Liver (tissue), 3 donors: ENCODE data around the gene NT5DC2.

ENCODE experiments used
- REST ChIP-seq: IDR thresholded peaks from 2 replicates; pipeline ENCODE4 v1.6.1; 2016; ENCODE audit warnings: antibody characterized with exemption, mild to moderate bottlenecking
- TAF1 ChIP-seq: conservative IDR thresholded peaks from 2 replicates; pipeline ENCODE4 v1.6.1; 2016; ENCODE audit warnings: antibody characterized with exemption, mild to moderate bottlenecking
- YY1 ChIP-seq: IDR thresholded peaks from 2 replicates; pipeline ENCODE4 v1.6.1; 2016; ENCODE audit warnings: antibody characterized with exemption, mild to moderate bottlenecking
- TF ChIP-seq, protein P1 (sequence below): IDR thresholded peaks from 2 replicates; pipeline ENCODE4 v1.6.1; 2016; ENCODE audit warnings: antibody characterized with exemption
- TF ChIP-seq, protein P2 (sequence below): fragments of 150-350 bp; IDR thresholded peaks from 2 replicates; pipeline ENCODE4 v1.5.1; 2017; ENCODE audit warnings: improper control_type of control experiment, low read depth, low read length; ENCODE audit not compliant: missing input control
- donor health status: healthy.
- donor health status: healthy.

GRCh38 chr3:52509753-52510328 lies 23.8 kb downstream of the NT5DC2 start:
- no peak for TF ChIP-seq YY1
- no peak for TF ChIP-seq REST
- TF ChIP-seq, protein P1, sequence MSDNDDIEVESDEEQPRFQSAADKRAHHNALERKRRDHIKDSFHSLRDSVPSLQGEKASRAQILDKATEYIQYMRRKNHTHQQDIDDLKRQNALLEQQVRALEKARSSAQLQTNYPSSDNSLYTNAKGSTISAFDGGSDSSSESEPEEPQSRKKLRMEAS = no peak
- TF ChIP-seq, protein P2, sequence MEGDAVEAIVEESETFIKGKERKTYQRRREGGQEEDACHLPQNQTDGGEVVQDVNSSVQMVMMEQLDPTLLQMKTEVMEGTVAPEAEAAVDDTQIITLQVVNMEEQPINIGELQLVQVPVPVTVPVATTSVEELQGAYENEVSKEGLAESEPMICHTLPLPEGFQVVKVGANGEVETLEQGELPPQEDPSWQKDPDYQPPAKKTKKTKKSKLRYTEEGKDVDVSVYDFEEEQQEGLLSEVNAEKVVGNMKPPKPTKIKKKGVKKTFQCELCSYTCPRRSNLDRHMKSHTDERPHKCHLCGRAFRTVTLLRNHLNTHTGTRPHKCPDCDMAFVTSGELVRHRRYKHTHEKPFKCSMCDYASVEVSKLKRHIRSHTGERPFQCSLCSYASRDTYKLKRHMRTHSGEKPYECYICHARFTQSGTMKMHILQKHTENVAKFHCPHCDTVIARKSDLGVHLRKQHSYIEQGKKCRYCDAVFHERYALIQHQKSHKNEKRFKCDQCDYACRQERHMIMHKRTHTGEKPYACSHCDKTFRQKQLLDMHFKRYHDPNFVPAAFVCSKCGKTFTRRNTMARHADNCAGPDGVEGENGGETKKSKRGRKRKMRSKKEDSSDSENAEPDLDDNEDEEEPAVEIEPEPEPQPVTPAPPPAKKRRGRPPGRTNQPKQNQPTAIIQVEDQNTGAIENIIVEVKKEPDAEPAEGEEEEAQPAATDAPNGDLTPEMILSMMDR = no peak
- TF ChIP-seq TAF1 = no peak
